Panc1 (cell line): Measurements from ENCODE around the gene PRDX4. TPM values are rescaled to one million over a fixed set of nuclear protein-coding genes. Genes with fewer than 3 reads are reported as not detected.

Source experiments
- ATAC-seq: fragments of 200-7000 bp; cut with Tn5 transposase; 2 replicates; pipeline ENCODE4 v1.9.1; 2020; ENCODE audit warnings: mild to moderate bottlenecking, moderate library complexity
- BruUV-seq: library from RNA; stranded (reverse); fragments of 400-500 nt; replicated peaks from 2 replicates; lab custom pipeline; 2021; lab: Mats Ljungman, UMichigan
- CTCF ChIA-PET: fragments of 300-600 bp; sonication (Branson Sonifier 250); formaldehyde crosslinking; loops from one replicate; lab custom pipeline; 2022; ENCODE audit warnings: antibody characterized with exemption; lab: Charles Lee
- POLR2A ChIA-PET: fragments of 300-600 bp; sonication (Branson Sonifier 250); formaldehyde crosslinking; loops from one replicate; lab custom pipeline; 2022; ENCODE audit warnings: antibody characterized with exemption; lab: Charles Lee
- DNase-seq: peaks from one replicate; pipeline ENCODE4 v3.0.0-alpha.2; 2010; ENCODE audit warnings: low read depth, low spot score
- H3K27ac ChIP-seq: 2 replicates; pipeline ENCODE4 v1.5.1; 2011; ENCODE audit warnings: mild to moderate bottlenecking, low read length, inconsistent platforms
- H3K27me3 ChIP-seq: fragments of 200-500 bp; sonication (Bioruptor generic); 2 replicates; pipeline ENCODE4 v1.6.0; 2014; ENCODE audit warnings: low read length, inconsistent platforms; ENCODE audit not compliant: control insufficient read depth, insufficient read depth
- H3K36me3 ChIP-seq: fragments of 200-500 bp; sonication (Bioruptor generic); 2 replicates; pipeline ENCODE4 v1.5.1; 2014; ENCODE audit warnings: inconsistent platforms, mild to moderate bottlenecking, low read length, moderate library complexity; ENCODE audit not compliant: control insufficient read depth, insufficient read depth
- H3K4me1 ChIP-seq: 2 replicates; pipeline ENCODE4 v1.5.1; 2011; ENCODE audit warnings: inconsistent platforms, mild to moderate bottlenecking, low read length, moderate library complexity; ENCODE audit not compliant: control insufficient read depth, insufficient read depth
- H3K4me3 ChIP-seq, 2 experiments: 2 replicates each; pipeline ENCODE4 v1.5.1; 2011 to 2012; ENCODE audit warnings: low read depth in 2 of 2, low read length in 2 of 2, mild to moderate bottlenecking in 2 of 2, inconsistent platforms in 1 of 2, moderate library complexity in 1 of 2
- H3K9me3 ChIP-seq: fragments of 200-500 bp; sonication (Bioruptor generic); 2 replicates; pipeline ENCODE4 v1.5.1; 2014; ENCODE audit warnings: low read depth, mild to moderate bottlenecking, inconsistent platforms, low read length, moderate library complexity; ENCODE audit not compliant: control insufficient read depth, insufficient read depth
- POLR2AphosphoS5 ChIP-seq: IDR thresholded peaks from 2 replicates; pipeline ENCODE4 v1.6.1; 2012; ENCODE audit warnings: mild to moderate bottlenecking, low read depth, low read length, moderate library complexity
- REST ChIP-seq, 2 experiments: IDR thresholded peaks; 2 replicates each; pipeline ENCODE4 v1.6.1; 2011 to 2012; ENCODE audit warnings: low read depth in 2 of 2, control low read depth in 1 of 2, low read length in 1 of 2, mild to moderate bottlenecking in 1 of 2, moderate library complexity in 1 of 2; ENCODE audit not compliant: insufficient read depth in 1 of 2
- SIN3A ChIP-seq: IDR thresholded peaks from 2 replicates; pipeline ENCODE4 v1.6.1; 2012; ENCODE audit warnings: low read depth, mild to moderate bottlenecking, low read length, moderate library complexity, borderline replicate concordance; ENCODE audit not compliant: insufficient read depth
- TCF7L2 ChIP-seq: IDR thresholded peaks from 2 replicates; pipeline ENCODE4 v1.6.1; 2011; ENCODE audit warnings: mild to moderate bottlenecking, low read depth, low read length, inconsistent platforms
- in situ Hi-C: cut with HindIII; loops from 2 replicates; pipeline ENCODE4 v1.10.0; 2016; ENCODE audit warnings: low sequenced_read_pairs, low pct_unique_long_range_greater_than_20kb
- intact Hi-C: fragments of 100-400 bp; cut with micrococcal nuclease; formaldehyde crosslinking; loops from one replicate; pipeline ENCODE4 v1.10.0; 2022; ENCODE audit not compliant: unreplicated experiment
- total RNA-seq: library from RNA; stranded (reverse); gene quantifications from one replicate; pipeline ENCODE4 v1.2.1, GENCODE V29; 2021; ENCODE audit not compliant: unreplicated experiment
- TF ChIP-seq, protein P1 (sequence below): fragments of 450-650 bp; IDR thresholded peaks from 2 replicates; pipeline ENCODE4 v1.5.1; 2017; ENCODE audit warnings: mild to moderate bottlenecking

Gene PRDX4
- total RNA-seq, 1 experiment from 2014 or later, result 106 TPM

- BruUV-seq, result no TSS peak
- TF ChIP-seq POLR2AphosphoS5, result no peak
- no peak for TF ChIP-seq REST (IDR thresholded peaks at IDR 0.05; ENCODE audit: insufficient read depth in 1 of 2, low read depth in 2 of 2, low read length in 1 of 2)
- TF ChIP-seq, protein P1, sequence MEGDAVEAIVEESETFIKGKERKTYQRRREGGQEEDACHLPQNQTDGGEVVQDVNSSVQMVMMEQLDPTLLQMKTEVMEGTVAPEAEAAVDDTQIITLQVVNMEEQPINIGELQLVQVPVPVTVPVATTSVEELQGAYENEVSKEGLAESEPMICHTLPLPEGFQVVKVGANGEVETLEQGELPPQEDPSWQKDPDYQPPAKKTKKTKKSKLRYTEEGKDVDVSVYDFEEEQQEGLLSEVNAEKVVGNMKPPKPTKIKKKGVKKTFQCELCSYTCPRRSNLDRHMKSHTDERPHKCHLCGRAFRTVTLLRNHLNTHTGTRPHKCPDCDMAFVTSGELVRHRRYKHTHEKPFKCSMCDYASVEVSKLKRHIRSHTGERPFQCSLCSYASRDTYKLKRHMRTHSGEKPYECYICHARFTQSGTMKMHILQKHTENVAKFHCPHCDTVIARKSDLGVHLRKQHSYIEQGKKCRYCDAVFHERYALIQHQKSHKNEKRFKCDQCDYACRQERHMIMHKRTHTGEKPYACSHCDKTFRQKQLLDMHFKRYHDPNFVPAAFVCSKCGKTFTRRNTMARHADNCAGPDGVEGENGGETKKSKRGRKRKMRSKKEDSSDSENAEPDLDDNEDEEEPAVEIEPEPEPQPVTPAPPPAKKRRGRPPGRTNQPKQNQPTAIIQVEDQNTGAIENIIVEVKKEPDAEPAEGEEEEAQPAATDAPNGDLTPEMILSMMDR, result no peak
- TF ChIP-seq SIN3A, result no peak
- no peak for TF ChIP-seq TCF7L2
- DNase-seq (no peak), ATAC-seq (no peak)
- in situ Hi-C loops, result no loop called here
- H3K36me3 ChIP-seq, result no peaks in the 10 kb centered on the region
- POLR2A ChIA-PET, result no interaction called here
- H3K27ac ChIP-seq, result no peak overlapping the region
- no peaks in the 10 kb centered on the region for H3K4me1 ChIP-seq
- H3K9me3 ChIP-seq, result no peaks in the 10 kb centered on the region
- CTCF ChIA-PET, result no interaction called here
- no peaks in the 10 kb centered on the region for H3K27me3 ChIP-seq
- H3K4me3 ChIP-seq, result no peak overlapping the region
- intact Hi-C loops, result no loop called here
Observed at GRCh38 chrX:23643020-23643419, 24.3 kb upstream of the PRDX4 start.

GRCh38 chrX:23644744-23645143, 22.5 kb upstream of the PRDX4 start:
- CTCF ChIA-PET, result no interaction called here
- DNase-seq (no peak), ATAC-seq (no peak)
- Histone ChIP-seq H3K36me3 (no peaks in the 10 kb centered on the region), H3K27ac (no peak overlapping the region), H3K9me3 (no peaks in the 10 kb centered on the region), H3K4me3 (no peak overlapping the region), H3K27me3 (no peaks in the 10 kb centered on the region), H3K4me1 (no peaks in the 10 kb centered on the region)
- in situ Hi-C loops, result no loop called here
- intact Hi-C loops, result no loop called here
- no peak for TF ChIP-seq TCF7L2
- TF ChIP-seq, protein P1, result no peak
- TF ChIP-seq REST (IDR thresholded peaks at IDR 0.05; ENCODE audit: insufficient read depth in 1 of 2, low read depth in 2 of 2, low read length in 1 of 2), result no peak
- TF ChIP-seq SIN3A, result no peak
- no peak for TF ChIP-seq POLR2AphosphoS5
- BruUV-seq, result no TSS peak
- POLR2A ChIA-PET, result no interaction called here
